Daoy (cell line): Measurements from ENCODE around the gene PCP2. TPM values are rescaled to one million over a fixed set of nuclear protein-coding genes. Genes with fewer than 3 reads are reported as not detected.
A peak's percentile ranks its signal among the peaks of the same experiment; 100 is the strongest.

Source experiments
- DNase-seq: peaks from one replicate; pipeline ENCODE4 v3.0.0-alpha.2; 2015; ENCODE audit warnings: low read depth
- total RNA-seq: library from RNA; depleted of rRNA; stranded (reverse); fragments of >200 nt; shearing (Covaris generic); gene quantifications from 2 replicates; pipeline ENCODE4 v1.2.3, GENCODE V29; 2014

PCP2 gene
- total RNA-seq, 1 experiment from 2014 or later = not detected

DNA sequence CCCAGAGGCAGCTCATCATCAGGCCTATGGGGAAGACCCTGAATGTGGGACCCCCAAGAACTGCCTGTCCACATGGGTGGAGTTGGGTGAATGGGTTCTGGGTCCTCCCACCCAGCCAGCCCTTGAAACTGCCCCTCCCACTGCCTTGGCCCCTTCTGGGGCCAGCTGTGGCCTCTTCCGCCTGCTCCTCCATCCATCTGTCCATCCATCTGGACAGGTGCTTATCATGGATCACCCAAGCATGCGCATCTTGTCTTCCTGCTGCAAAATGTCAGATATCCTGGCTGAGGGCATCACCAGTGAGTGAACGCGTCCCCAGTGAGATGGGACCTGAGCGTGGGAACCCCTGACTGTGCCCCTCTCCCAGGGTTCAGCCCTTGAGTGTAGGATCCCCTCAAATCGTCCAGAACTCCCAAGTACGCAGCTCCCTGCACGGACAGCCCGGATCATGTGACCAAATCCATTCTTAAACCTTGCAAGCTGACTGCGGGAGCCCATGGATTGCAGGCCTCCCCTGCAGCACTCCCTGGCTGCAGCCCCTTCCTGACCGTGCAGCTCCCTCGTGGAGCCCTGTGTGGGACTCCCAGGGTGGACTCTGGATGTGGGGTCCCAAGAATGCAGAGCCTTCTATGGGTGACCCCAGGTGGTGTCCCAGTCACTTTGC is 5.4 kb upstream of the PCP2 start:
- no peak for DNase-seq

DNA sequence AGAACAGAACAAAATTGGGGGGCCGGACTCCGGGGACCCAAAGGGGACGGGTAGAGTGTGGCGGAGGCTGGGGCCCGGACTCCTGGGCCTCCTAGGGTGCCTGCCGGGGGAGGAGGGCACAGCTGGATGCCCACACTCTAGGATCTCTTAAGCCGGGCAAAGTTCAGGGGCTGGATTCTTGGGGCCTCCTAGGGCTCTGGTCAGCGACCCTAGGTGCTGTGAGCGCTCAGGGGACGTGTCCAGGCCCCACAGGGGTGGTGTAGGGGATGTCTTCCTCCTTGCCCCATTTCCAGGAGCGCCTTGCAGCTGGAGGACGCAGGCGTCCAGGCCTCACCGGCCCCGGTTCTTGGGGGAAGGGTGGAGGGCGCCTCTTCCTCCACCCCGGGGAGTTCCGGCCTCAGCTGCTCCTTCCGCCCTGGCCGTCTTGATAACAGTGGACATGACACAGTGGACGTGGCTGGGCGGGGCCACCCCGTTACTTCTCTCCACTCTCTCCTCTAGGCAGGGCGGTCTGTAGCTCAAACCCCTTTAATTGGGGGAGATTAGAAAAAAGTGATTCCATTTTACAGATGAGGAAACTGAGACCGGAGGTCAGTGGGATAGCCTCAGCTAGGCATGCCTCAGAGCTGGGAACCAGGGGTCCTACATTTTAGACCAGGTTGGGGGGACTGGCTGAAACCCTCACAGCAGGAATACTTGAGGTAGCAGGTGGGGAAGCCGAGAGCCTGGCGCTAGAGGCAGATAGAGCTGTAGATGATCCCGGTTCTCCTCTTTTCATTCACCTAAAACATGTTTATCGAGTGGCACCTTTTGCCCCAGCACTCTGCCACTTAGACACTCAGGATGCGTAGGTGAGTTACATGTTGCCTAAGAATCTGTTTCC is 4.1 kb upstream of the PCP2 start:
- DNase-seq = peak; percentile 53

DNA sequence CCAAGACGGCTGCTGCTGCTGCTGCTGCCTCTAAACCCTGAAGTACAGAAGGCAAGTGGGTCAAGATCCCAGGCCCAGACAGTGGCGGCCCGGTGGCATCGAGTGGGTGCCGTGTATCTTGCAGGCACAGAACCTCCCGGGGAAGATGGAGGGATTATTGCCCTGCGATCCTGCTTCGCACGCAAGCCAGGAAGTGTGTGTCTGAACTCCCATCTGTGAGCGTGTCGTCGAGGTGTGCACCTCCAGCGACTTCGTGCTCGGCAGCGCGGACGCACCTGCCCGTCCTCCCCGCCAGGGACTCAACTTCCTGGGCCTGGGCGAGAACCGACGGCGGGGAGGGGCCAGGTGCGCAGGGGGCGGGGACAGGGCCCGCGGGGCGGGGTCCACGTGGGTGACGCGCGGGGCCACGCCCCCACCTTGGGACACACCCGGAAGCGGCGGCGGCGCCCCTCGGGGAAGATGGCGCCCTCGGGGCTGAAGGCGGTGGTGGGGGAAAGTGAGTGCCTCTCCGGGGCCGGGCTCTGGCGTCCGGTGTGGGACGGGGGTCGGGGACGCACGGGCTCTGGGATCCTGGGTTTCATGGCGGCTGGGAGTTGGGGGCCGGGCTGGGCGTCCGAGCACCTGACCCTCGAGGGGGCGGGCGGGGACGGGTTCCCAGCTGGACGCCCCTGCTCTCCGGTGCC is 3.3 kb upstream of the PCP2 start, which contains the start of gene STXBP2:
Gene STXBP2, plus strand, starts transcription at position 420 of the 683 bp plus-strand sequence. Its CDS starts 40 bp downstream, at position 460.
- peak; percentile 82 for DNase-seq

DNA sequence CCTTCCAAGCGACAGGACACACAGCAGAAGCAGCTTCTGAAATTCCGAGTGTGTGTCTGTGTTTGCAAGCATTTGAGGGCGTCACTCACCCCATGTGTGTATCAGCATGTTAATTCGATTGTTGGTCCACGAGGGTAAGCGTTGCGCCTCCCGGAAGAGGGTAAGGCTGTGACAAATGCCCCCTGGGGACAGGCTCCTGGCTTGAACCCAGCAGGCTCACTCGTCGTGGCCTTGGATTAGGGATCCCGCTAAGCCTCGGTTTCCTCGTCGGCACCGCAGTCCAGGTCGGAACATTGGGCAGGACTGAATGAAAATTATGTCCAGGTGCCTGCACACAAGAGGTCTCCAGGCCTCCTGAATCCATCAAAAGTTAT is 2.8 kb upstream of the PCP2 start:
- DNase-seq = peak; percentile 32

DNA sequence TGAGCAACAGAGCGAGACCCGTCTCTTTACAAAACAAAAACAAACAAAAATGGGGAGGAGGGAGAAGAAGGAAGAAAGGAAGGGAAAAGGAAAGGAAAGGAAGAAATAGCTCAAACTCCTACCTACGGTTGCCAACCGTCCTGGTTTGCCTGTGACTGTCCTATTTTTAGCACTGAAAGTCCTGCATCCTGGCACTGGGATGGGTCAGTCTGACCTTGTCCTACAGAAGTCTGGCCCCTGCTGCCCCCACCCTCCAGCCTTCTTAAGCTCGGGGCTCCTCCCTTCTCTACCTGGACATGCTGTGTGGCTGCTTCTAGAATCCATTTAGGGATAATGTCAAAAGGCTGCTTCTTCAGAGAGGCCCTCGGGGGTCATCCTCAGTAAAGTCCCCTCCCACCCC is 2.2 kb upstream of the PCP2 start:
- no peak for DNase-seq

DNA sequence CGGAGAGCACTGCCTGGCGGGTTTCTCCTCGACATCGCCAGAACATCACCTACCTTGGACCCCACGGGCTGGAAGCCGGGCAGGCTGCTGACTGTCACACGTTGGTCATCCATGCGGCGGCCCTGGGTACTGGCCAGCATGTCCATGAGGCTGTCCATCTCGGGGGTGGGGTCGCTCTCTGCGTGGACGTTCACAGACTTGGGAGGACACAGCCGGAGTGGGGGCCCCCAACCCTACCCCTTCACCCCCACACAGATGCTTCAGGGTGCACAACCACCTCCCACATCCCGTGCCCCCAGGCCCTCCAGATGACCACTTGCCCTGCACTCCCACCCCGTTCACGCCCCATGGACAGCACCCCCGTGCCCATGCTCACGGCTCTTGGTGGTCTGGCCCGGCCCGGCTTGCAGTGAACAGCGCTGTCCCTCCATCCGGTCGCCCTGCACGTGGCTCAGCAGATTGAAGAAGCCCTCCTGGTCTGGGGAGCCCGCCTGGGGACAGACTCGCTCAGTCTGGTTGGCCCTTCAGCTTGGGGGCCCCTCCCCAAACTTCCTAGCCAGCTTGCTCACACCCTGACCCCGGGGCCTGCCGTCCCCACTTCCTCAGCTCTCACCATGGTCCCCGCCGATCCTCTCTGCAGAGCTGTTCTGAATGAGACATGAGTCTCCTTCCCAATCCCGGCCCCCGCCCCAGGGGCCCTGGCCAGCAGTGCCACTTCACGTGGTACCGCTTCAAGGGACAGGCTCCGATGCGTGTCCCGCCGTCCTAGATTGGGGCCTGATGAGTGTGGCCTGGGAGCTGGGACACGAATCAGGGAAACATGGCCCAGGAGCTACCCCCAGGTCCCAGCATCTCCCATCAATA is 947 bp downstream of the PCP2 start:
- no peak for DNase-seq

GRCh38 chr19:7631577-7631976 is 1.9 kb downstream of the PCP2 start:
- DNase-seq = no peak

DNA sequence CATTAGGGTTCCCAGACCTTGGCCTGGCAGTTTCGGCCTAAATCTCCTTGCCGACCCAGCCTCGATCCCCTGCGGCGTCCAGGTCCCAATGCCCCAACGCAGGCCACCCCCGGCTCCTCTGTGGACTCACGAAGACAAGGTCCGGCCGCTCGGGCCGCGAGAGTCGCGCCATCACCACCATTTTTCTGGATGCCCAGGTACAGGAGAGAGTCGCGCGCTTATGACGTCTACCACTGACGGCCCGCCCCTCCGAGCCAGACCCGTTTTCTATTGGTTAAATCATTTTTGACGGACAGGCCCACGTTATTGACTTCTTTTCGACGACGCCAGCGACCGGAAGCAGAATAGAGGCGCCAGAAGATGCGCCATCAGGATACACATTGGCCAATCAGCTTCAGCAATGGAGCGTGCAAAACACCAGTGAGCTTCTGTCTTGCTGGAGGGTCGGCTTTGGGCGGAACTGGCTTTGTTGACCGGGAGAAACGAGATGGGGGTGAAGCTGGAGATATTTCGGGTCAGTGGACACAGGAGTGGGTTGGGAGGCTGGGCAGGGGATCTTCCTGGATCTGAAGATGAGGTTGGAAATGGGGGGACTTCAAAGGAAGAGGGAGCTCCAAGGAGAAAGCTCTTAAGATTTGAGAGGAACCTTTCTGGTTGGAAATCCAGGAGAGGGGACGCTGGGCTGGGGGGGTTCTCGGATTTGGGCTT is 4.0 kb downstream of the PCP2 start, which contains the start of the genes PET100 and XAB2:
Gene PET100, plus strand, starts transcription at position 447 of the 708 bp plus-strand sequence. Its CDS starts 41 bp downstream, at position 488.
Gene XAB2, minus strand, starts transcription at position 199 of the 708 bp plus-strand sequence. Its CDS starts 18 bp downstream, at position 181.
- peak; percentile 98 for DNase-seq

DNA sequence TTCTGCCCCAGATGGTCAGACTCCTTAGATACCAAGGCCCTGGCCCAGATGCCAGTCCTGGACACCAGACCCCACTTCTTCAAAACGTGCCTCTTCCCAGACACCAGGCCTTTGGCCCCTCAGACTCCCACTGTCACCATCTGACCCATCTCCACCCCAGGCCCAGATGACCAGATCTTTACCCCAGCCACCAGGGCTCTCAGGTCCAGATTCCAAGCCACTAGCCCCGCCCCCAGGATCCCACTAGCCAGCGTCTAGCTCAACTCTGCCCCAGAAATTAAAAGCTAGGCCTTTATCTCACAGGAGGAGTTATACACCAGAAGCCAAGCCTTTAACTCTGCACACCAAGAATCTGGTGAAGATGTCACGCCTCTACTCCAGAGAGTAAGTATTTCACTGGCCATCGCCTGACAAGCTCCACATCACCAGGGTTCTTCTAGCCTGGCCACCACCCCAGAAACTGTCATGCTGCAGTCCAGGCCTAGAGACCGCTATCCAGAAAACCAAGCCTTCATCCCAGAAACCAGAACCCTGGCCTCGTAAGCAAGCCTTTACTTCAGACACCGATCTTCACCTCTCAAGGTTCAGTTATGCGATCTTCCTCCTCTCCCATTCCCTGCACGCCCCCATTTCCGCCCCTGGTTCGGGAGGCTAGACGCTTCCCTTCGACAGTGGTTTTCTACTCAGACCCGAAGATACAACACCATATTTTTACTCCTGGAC is 4.8 kb downstream of the PCP2 start:
- DNase-seq = no peak

DNA sequence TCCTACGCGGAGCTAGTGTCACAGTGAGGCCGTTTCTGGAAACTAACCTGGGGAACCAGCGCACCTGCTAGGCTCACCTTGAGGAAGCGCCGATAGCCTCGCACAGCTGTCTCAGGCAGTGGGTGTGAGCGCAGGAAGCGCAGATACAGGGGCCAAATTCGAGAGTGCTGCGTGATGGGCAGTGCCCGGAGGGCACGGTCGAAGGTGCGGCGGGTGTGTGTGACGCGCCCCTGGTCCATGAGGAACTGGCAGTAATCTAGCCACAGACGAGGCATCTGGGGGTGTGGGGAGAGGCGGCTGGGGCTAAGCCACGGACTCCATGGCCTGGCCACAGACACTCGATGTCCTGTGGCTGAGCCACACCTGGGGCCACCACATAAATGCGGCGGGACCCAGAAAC is 6.4 kb downstream of the PCP2 start:
- no peak for DNase-seq

DNA sequence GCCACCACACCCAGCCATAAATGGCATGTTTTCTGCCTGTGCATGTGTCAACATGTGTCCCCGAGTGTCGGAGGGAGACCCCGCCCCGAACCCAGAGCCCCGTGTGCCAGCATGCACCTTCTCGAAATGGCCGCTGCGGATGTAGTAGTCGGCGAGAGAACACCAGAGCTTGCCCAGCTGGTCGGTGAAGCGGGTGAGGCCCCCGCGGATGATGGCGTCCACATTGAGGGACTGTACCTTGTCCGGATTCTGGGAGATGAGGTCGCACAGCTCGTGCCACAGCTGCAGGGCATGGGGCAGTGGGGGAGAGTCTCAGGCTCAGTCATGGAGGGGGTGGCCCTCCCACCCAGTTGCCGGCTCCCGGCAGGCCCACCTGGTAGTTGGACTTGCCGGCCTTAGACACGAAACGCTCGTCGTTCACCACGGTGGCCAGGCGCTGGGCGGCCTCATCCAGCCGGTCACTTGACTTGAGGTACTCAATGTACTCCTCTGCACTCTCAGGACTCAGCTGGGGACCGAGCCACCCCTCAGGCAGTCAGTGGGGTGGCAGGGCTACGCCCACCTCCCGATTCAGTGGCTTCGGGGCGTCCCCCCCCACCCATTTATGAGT is 7.7 kb downstream of the PCP2 start:
- DNase-seq = no peak

DNA sequence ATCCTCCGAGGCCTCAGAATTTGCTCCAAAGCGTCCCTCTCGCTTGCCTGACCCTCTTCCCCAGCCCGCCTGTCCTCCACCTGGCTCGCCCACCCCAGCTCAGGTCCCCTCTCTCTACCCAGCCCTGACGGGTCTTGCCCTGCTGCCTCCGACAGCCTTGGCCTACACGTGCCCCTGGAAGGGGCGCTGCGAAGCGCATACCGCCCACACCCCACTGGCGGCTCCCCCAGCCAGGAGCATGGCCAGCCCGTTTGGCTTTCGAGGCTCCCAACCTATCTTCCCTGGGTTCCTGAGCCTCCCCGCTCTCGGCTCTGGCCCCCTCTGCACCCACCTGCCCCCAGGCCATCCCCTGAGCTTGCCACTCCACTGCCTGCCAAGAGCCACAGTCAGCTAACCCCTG is 8.7 kb downstream of the PCP2 start:
- DNase-seq = no peak

DNA sequence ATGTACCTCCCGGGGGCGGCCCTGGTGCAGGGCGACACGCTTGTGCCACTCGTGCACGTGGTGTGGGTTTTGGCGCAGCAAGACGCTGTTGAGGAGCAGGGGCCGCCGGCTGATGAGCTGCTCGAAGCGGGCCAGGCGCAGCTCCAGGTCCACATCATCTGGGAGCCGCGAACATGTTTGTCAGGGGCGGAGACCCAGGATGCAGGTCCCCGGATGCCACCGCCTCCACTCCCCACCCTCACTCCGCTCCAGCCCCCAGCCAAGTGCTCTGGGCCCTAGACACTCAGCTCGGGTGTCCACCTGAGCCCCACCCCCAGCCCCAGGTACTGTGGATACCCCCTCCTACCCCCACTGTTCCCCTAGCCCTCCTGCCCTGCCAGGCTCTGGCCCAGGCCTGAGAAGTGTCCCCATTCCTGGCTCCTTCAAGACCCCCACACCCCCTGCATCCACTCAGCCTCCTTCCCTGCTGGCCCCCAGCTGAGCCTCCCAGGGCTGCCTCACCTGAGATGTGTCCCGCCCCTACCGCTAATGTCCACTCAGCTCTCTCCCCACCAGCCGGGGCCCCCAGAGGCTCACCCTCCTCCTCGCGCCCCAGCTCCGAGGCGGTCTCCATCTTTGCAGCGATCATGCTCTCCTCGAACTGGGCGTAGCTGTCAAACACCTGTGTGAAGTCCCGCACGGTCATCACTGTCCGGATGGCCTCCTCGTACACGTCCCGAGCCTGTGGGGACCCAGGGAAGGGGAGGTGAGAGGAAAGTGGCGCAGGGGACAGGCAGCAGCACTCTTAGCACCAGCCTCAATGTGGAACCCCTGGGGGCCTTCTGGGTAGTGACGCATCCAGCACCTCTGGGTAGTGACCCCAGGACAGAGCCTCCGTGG is 9.6 kb downstream of the PCP2 start:
- no peak for DNase-seq

GRCh38 chr19:7622933-7623685 is 10.4 kb downstream of the PCP2 start:
- no peak for DNase-seq

DNA sequence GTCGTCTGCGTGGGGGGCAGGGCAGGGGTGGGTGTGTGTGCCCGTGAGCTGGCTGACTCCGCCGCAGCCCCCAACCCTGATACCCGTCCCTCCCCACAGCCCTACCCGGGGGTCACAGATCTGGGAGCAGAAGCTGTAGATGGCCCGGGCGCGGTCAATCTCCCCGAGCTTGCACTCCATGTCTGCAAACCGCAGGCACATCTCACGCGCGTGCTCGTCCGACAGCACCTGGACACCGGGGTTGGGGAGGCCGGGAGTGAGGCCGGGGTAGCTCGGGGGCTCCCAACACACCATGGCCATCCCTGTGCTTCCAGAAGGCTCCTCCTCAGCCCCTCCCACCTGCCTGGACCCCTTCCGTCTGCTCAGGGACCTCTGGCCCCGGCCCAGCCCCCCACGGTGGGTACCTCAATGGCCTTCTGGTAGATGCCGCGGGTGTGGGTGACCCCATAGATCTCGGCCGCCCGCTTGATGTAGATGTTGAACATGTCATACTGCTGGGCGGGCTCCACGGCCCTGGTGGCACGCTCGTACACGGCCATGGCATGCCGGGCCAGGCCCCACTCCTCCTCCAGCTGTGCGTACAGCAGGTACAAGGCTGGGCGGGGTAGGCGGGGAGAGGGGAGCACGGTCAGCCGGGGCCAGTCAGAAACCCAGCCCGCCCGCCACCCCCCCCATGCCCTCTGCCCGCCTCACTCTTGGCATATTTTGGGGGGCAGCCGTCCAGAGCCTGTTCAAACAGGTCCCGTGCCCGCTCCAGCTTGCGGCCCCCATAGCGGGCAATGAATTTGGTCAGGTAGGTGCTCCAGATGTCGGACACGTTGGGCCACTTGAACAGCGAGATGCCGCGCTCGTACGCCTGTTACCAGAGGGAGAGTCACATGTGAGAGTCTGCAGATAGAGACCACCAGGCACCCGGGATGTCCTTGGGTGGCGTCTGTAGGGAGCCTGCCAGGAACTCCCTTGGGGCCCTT is 12.8 kb downstream of the PCP2 start:
- DNase-seq = no peak

- no peak for DNase-seq
These were observed 13.7 kb downstream of the PCP2 start for GRCh38 chr19:7619671-7620441.
